IMR-90 (cell line): ENCODE measurements around the gene THOC6. TPM values are rescaled to one million over a fixed set of nuclear protein-coding genes. Genes with fewer than 3 reads are reported as not detected.

Experiments used
- ATAC-seq: fragments of 200-7000 bp; cut with Tn5 transposase; 2 replicates; pipeline ENCODE4 v1.9.1; 2020; ENCODE audit warnings: low read depth, mild to moderate bottlenecking, moderate library complexity
- BruUV-seq: library from RNA; stranded (reverse); fragments of 400-500 nt; replicated peaks from 2 replicates; lab custom pipeline; 2021; lab: Mats Ljungman, UMichigan
- CTCF ChIA-PET: fragments of 300-600 bp; formaldehyde crosslinking; extraction: SDS; loops from one replicate; lab custom pipeline; 2021; ENCODE audit warnings: antibody characterized with exemption; lab: Yijun Ruan, JAX
- POLR2A ChIA-PET: fragments of 300-600 bp; sonication (Branson Sonifier 250); formaldehyde crosslinking; loops from one replicate; lab custom pipeline; 2022; ENCODE audit warnings: antibody characterized with exemption; ENCODE audit not compliant: unreplicated experiment; lab: Charles Lee
- DNase-seq: peaks from one replicate; pipeline ENCODE4 v3.0.0; 2013
- H2AFZ ChIP-seq: replicated peaks from 2 replicates; pipeline ENCODE3; 2013; ENCODE audit warnings: low read length, mild to moderate bottlenecking; ENCODE audit not compliant: poor library complexity
- H2AK5ac ChIP-seq: 2 replicates; pipeline ENCODE4 v1.6.1; 2013; ENCODE audit warnings: low read depth, low read length, inconsistent platforms
- H2AK9ac ChIP-seq: replicated peaks from 2 replicates; pipeline ENCODE3; 2013; ENCODE audit warnings: mild to moderate bottlenecking, low read depth, low read length, moderate library complexity; ENCODE audit not compliant: poor library complexity
- H2BK120ac ChIP-seq: 2 replicates; pipeline ENCODE4 v1.6.1; 2013; ENCODE audit warnings: low read depth, low read length, inconsistent platforms
- H2BK15ac ChIP-seq: 3 replicates; pipeline ENCODE4 v1.6.1; 2013; ENCODE audit warnings: low read depth, low read length, inconsistent platforms
- H2BK20ac ChIP-seq: 2 replicates; pipeline ENCODE4 v1.6.1; 2013; ENCODE audit warnings: low read depth, mild to moderate bottlenecking, inconsistent platforms, low read length, moderate library complexity
- H2BK5ac ChIP-seq: 2 replicates; pipeline ENCODE4 v1.6.1; 2013; ENCODE audit warnings: mild to moderate bottlenecking, low read depth, low read length, inconsistent platforms; ENCODE audit not compliant: poor library complexity, severe bottlenecking
- H3K14ac ChIP-seq: replicated peaks from 2 replicates; pipeline ENCODE4 v1.6.1; 2013; ENCODE audit warnings: low read depth, low read length, inconsistent platforms
- H3K18ac ChIP-seq: 2 replicates; pipeline ENCODE4 v1.6.1; 2013; ENCODE audit warnings: low read depth, low read length, control low read depth
- H3K23ac ChIP-seq: 2 replicates; pipeline ENCODE4 v1.6.1; 2013; ENCODE audit warnings: low read depth, low read length, inconsistent platforms
- H3K27ac ChIP-seq: 2 replicates; pipeline ENCODE4 v1.5.1; 2013; ENCODE audit warnings: mild to moderate bottlenecking, control low read depth, low read length; ENCODE audit not compliant: insufficient read depth
- H3K27me3 ChIP-seq: 2 replicates; pipeline ENCODE4 v1.6.1; 2013; ENCODE audit warnings: low read length; ENCODE audit not compliant: control insufficient read depth, insufficient read depth
- H3K36me3 ChIP-seq: 2 replicates; pipeline ENCODE4 v1.6.1; 2013; ENCODE audit warnings: low read length, mixed read lengths; ENCODE audit not compliant: control insufficient read depth, insufficient read depth
- H3K4ac ChIP-seq: 2 replicates; pipeline ENCODE4 v1.6.1; 2013; ENCODE audit warnings: low read depth, low read length, inconsistent platforms
- H3K4me1 ChIP-seq: 2 replicates; pipeline ENCODE4 v1.6.1; 2013; ENCODE audit warnings: low read length, mixed read lengths; ENCODE audit not compliant: control insufficient read depth, insufficient read depth
- H3K4me2 ChIP-seq: 2 replicates; pipeline ENCODE4 v1.6.1; 2013; ENCODE audit warnings: low read depth, mild to moderate bottlenecking, control low read depth, low read length, moderate library complexity
- H3K4me3 ChIP-seq: 2 replicates; pipeline ENCODE4 v1.5.1; 2013; ENCODE audit warnings: low read depth, mild to moderate bottlenecking, control low read depth, low read length, moderate library complexity; ENCODE audit not compliant: insufficient read depth
- H3K56ac ChIP-seq: 2 replicates; pipeline ENCODE4 v1.6.1; 2013; ENCODE audit warnings: low read length, inconsistent platforms; ENCODE audit not compliant: insufficient read depth; ENCODE audit errors: extremely low read depth
- H3K79me1 ChIP-seq, 2 experiments: 2 replicates each; pipeline ENCODE4 v1.6.1; 2013; ENCODE audit warnings: low read length in 2 of 2, inconsistent platforms in 1 of 2, low read depth in 1 of 2
- H3K9ac ChIP-seq: 2 replicates; pipeline ENCODE4 v1.6.1; 2013; ENCODE audit warnings: low read depth, low read length, control low read depth
- H3K9me1 ChIP-seq: 2 replicates; pipeline ENCODE4 v1.6.1; 2013; ENCODE audit warnings: low read length, inconsistent platforms; ENCODE audit not compliant: insufficient read depth
- H3K9me3 ChIP-seq: 2 replicates; pipeline ENCODE4 v1.6.1; 2013; ENCODE audit warnings: low read length; ENCODE audit not compliant: control insufficient read depth, insufficient read depth
- H4K20me1 ChIP-seq: 2 replicates; pipeline ENCODE4 v1.6.1; 2013; ENCODE audit warnings: low read length, inconsistent platforms; ENCODE audit not compliant: insufficient read depth
- H4K5ac ChIP-seq: 2 replicates; pipeline ENCODE4 v1.6.1; 2013; ENCODE audit warnings: mild to moderate bottlenecking, low read depth, low read length, control low read depth
- H4K8ac ChIP-seq, 2 experiments: 2 replicates each; pipeline ENCODE4 v1.6.1; 2013; ENCODE audit warnings: low read depth in 2 of 2, low read length in 2 of 2, control low read depth in 1 of 2, inconsistent platforms in 1 of 2
- H4K91ac ChIP-seq: 2 replicates; pipeline ENCODE4 v1.6.1; 2013; ENCODE audit warnings: low read depth, low read length, inconsistent platforms; ENCODE audit not compliant: insufficient read depth
- ELK1 ChIP-seq: fragments of 150-350 bp; IDR thresholded peaks from 2 replicates; pipeline ENCODE4 v1.6.1; 2016; ENCODE audit warnings: low read depth, mild to moderate bottlenecking, low read length, moderate library complexity, borderline replicate concordance
- MAZ ChIP-seq: IDR thresholded peaks from 2 replicates; pipeline ENCODE4 v1.6.1; 2012; ENCODE audit warnings: low read depth, mild to moderate bottlenecking, low read length, improper control_type of control experiment, moderate library complexity, borderline replicate concordance
- NFE2L2 ChIP-seq: fragments of 150-350 bp; IDR thresholded peaks from 2 replicates; pipeline ENCODE4 v1.6.1; 2016; ENCODE audit warnings: low read depth, mild to moderate bottlenecking, low read length
- RAD21 ChIP-seq: IDR thresholded peaks from 2 replicates; pipeline ENCODE4 v1.6.1; 2012; ENCODE audit warnings: low read length, improper control_type of control experiment
- RFX5 ChIP-seq: IDR thresholded peaks from 2 replicates; pipeline ENCODE4 v1.8.0; 2012; ENCODE audit warnings: low read depth, mild to moderate bottlenecking, low read length, moderate library complexity
- USF2 ChIP-seq: fragments of 150-350 bp; IDR thresholded peaks from 2 replicates; pipeline ENCODE4 v1.6.1; 2017; ENCODE audit warnings: mild to moderate bottlenecking, antibody characterized with exemption, low read length, low read depth
- WGBS, 2 experiments: methylation state at CpG; one replicate each; pipeline versions ENCODE4 v1.1.5 to v1.1.7; 2013; ENCODE audit warnings: missing lambda C conversion rate in 2 of 2; ENCODE audit not compliant: insufficient read length in 1 of 2; ENCODE audit errors: extremely low coverage in 2 of 2; 5-methylcytosine and 5-hydroxymethylcytosine counted together
- dilution Hi-C: fragments of 300-500 bp; cut with HindIII; formaldehyde crosslinking; loops from one replicate; pipeline ENCODE4 v1.14.3; 2018; ENCODE audit warnings: low sequenced_read_pairs; ENCODE audit not compliant: unreplicated experiment
- in situ Hi-C: fragments of 300-500 bp; cut with MboI; formaldehyde crosslinking; loops from 3 replicates; pipeline ENCODE4 v1.14.3; 2019; ENCODE audit warnings: low sequenced_read_pairs, inconsistent platforms, mixed read lengths
- intact Hi-C: fragments of 100-400 bp; cut with micrococcal nuclease; formaldehyde crosslinking; loops from 2 replicates; pipeline ENCODE4 v1.10.0; 2022
- polyA plus RNA-seq, 3 experiments: library from polyadenylated mRNA; depleted of rRNA; stranded (reverse); fragments of >200 nt; gene quantifications; 2 replicates each; pipeline ENCODE4 v1.2.3, GENCODE V29; 2012; ENCODE audit warnings: low replicate concordance in 1 of 3
- total RNA-seq: library from RNA; depleted of rRNA; stranded (reverse); fragments of >200 nt; gene quantifications from 2 replicates; pipeline ENCODE4 v1.2.3, GENCODE V29; 2012

THOC6 gene
- total and polyA plus RNA-seq, 2 of the 4 experiments (the other 2 are of a cell fraction): 16.8 to 23.1 TPM

GRCh38 chr16:3010510-3010909 is 13.3 kb upstream of the THOC6 start:
- no peak overlapping the region for H3K4ac ChIP-seq
- POLR2A ChIA-PET: interaction anchor here (0.5 to 1.0 kb wide), 2 partner anchors 9 to 125 kb away, joined by 4 to 5 read pairs; partner anchors contain the start of gene TNFRSF12A

More at GRCh38 chr16:3010510-3010909, 13.3 kb upstream of the THOC6 start:
- Histone ChIP-seq H3K4me2 (no peak overlapping the region), H3K9me3 (no peaks in the 10 kb centered on the region), H3K27me3 (peaks cover 50% of the 10 kb centered on the region), H2BK120ac (no peak overlapping the region), H2BK20ac (no peak overlapping the region), H3K4me1 (peaks cover 3% of the 10 kb centered on the region; the same call in 1 of the 2 replicates), H3K36me3 (no peaks in the 10 kb centered on the region), H3K56ac (no peak overlapping the region), H3K27ac (no peak overlapping the region), H4K5ac (no peak overlapping the region), H4K20me1 (peaks cover 4% of the 10 kb centered on the region; the same call in 1 of the 2 replicates), H2AK5ac (no peak overlapping the region), H3K18ac (no peak overlapping the region), H2AK9ac (no peak overlapping the region), H3K23ac (no peak overlapping the region), H3K14ac (no peak overlapping the region), H2BK15ac (no peak overlapping the region), H2AFZ (peak overlapping the region; percentile 58), H3K9ac (no peak overlapping the region), H4K8ac (no peak overlapping the region), H3K9me1 (no peaks in the 10 kb centered on the region), H3K79me1 (no peaks in the 10 kb centered on the region), H4K91ac (no peak overlapping the region), H3K4me3 (no peak overlapping the region), H2BK5ac (no peak overlapping the region)
- DNase-seq (no peak), ATAC-seq (no peak)
- dilution Hi-C loops: no loop called here
- intact Hi-C loops: no loop called here
- CTCF ChIA-PET: no interaction called here
- no TSS peak for BruUV-seq
- in situ Hi-C loops: no loop called here
- 81% methylated on average over 3 of the region's 8 CpGs; no CpG with 5 or more reads in 1 of the 2 experiments for WGBS, 2 experiments
- TF ChIP-seq NFE2L2 (no peak), MAZ (no peak), USF2 (no peak), RAD21 (no peak), ELK1 (no peak), RFX5 (no peak)
